SK-N-SH (cell line): ENCODE data around the gene WNK2.

Experiments
- CHD2 ChIP-seq: fragments of 150-350 bp; IDR thresholded peaks from 2 replicates; pipeline ENCODE4 v1.6.1; 2018; ENCODE audit warnings: low read length; ENCODE audit not compliant: partially characterized antibody
- CTCF ChIP-seq: fragments of 200-600 bp; sonication (generic); IDR thresholded peaks from 2 replicates; pipeline ENCODE4 v1.6.1; 2017; ENCODE audit warnings: antibody characterized with exemption, mild to moderate bottlenecking, moderate library complexity
- ELF1 ChIP-seq: IDR thresholded peaks from 2 replicates; pipeline ENCODE4 v1.4.0; 2012
- FOXM1 ChIP-seq: IDR thresholded peaks from 2 replicates; pipeline ENCODE4 v1.4.0; 2012; ENCODE audit warnings: low read depth, mild to moderate bottlenecking
- JUND ChIP-seq: IDR thresholded peaks from 2 replicates; pipeline ENCODE4 v1.4.0; 2012
- MAX ChIP-seq: IDR thresholded peaks from 2 replicates; pipeline ENCODE4 v1.4.0; 2012; ENCODE audit warnings: low read depth
- MXI1 ChIP-seq: IDR thresholded peaks from 2 replicates; pipeline ENCODE4 v1.6.1; 2012; ENCODE audit warnings: mild to moderate bottlenecking, low read depth, low read length, improper control_type of control experiment
- RAD21 ChIP-seq: IDR thresholded peaks from 2 replicates; pipeline ENCODE4 v1.6.1; 2012; ENCODE audit warnings: mild to moderate bottlenecking, low read length
- SIN3A ChIP-seq: IDR thresholded peaks from 2 replicates; pipeline ENCODE4 v1.6.1; 2012; ENCODE audit warnings: low read depth, mild to moderate bottlenecking, low read length, moderate library complexity, borderline replicate concordance
- TCF12 ChIP-seq: IDR thresholded peaks from 2 replicates; pipeline ENCODE4 v1.4.0; 2012
- YY1 ChIP-seq: IDR thresholded peaks from 2 replicates; pipeline ENCODE4 v1.4.0; 2012; ENCODE audit warnings: low read depth, mild to moderate bottlenecking

DNA sequence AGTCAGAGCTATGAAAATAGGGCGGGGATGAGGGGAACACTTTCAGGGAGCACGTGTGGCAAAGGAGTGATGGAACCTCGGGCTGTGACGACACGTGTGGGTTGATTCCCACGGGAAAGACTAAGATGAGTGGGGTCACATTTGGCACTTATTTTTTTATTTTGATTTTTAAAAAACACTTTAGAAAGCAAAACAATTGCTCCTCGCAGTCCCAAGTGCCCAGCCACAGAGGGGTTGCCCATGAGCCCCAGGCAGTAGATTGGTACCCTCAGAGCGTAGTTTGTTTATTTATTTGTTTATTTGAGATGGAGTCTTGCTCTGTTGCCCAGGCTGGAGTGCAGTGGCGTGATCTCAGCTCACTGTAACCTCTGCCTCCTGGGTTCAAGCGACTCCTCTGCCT, 69.7 kb downstream of the WNK2 start:
- no peak for TF ChIP-seq FOXM1
- TF ChIP-seq SIN3A = no peak
- no peak for TF ChIP-seq TCF12
- TF ChIP-seq YY1 = no peak
- no peak for TF ChIP-seq MAX
- no peak for TF ChIP-seq RAD21
- TF ChIP-seq JUND = no peak
- TF ChIP-seq CTCF = no peak
- TF ChIP-seq ELF1 = no peak
- TF ChIP-seq CHD2 = no peak
- TF ChIP-seq MXI1 = no peak
